Uterus (tissue), 4 donors: ENCODE data around the gene POU2AF3. TPM values are rescaled to one million over a fixed set of nuclear protein-coding genes. Genes with fewer than 3 reads are reported as not detected.
"Not testable (repeated sequence)": the region's sequence is repeated elsewhere in the genome, so short reads cannot be mapped to it uniquely, and the experiment has no call there.

Source experiments
- DNase-seq, 2 donors: peaks; one replicate each; pipeline ENCODE4 v3.0.0-alpha.2; 2019 to 2020
- H3K27ac ChIP-seq, 2 donors: fragments of 200-600 bp; sonication (generic); 1 replicate in 1 of 2; 2 replicates in 1 of 2; pipeline ENCODE4 v1.5.1; 2016 to 2018
- H3K27me3 ChIP-seq, 2 donors: fragments of 200-600 bp; sonication (generic); one replicate each; pipeline ENCODE4 v1.5.1; 2018 to 2019; ENCODE audit warnings: control low read depth in 1 of 2
- H3K36me3 ChIP-seq, 2 donors: fragments of 200-600 bp; sonication (generic); one replicate each; pipeline ENCODE4 v1.5.1; 2019; ENCODE audit warnings: control low read depth in 1 of 2
- H3K4me1 ChIP-seq, 2 donors: fragments of 200-600 bp; sonication (generic); one replicate each; pipeline ENCODE4 v1.5.1; 2018 to 2019; ENCODE audit warnings: control low read depth in 1 of 2
- H3K4me3 ChIP-seq, 2 donors: fragments of 200-600 bp; sonication (generic); 1 replicate in 1 of 2; 2 replicates in 1 of 2; pipeline ENCODE4 v1.5.1; 2018 to 2019; ENCODE audit warnings: mild to moderate bottlenecking in 1 of 2
- H3K9me3 ChIP-seq, 2 donors: fragments of 200-600 bp; sonication (generic); one replicate each; pipeline ENCODE4 v1.5.1; 2019; ENCODE audit warnings: control low read depth in 1 of 2
- CTCF ChIP-seq, 4 experiments: fragments of 200-600 bp in 2 of 4; fragments of 450-650 bp in 2 of 4; sonication (generic) in 2 of 4; IDR thresholded peaks; one replicate each; pipeline ENCODE4 v1.5.1; 2016 to 2019; ENCODE audit warnings: antibody characterized with exemption in 4 of 4, mild to moderate bottlenecking in 2 of 4, moderate library complexity in 1 of 4
- POLR2A ChIP-seq, 2 donors: fragments of 450-650 bp; IDR thresholded peaks; one replicate each; pipeline ENCODE4 v1.6.1; 2016; ENCODE audit warnings: antibody characterized with exemption in 2 of 2, mild to moderate bottlenecking in 1 of 2, moderate library complexity in 1 of 2
- intact Hi-C: fragments of 100-400 bp; cut with DNase I; formaldehyde crosslinking; loops from one replicate; pipeline ENCODE4 v1.15.1; 2023; ENCODE audit warnings: low total_unique reads
- total RNA-seq, 4 donors: library from RNA; depleted of rRNA in 3 of 4; stranded (reverse); fragments of >200 nt in 3 of 4; gene quantifications; one replicate each; pipeline versions ENCODE4 v1.1.0 to v1.2.4, GENCODE V29; 2014 to 2023
- donor health status: DM: yes; HTN: yes; CAD: no.

The POU2AF3 gene
- total RNA-seq, 4 donors from 2014 or later = 0.97 to 13.2 (median 6.2) TPM

- Histone ChIP-seq H3K4me3 (no peak overlapping the region), H3K9me3 (no peaks in the 10 kb centered on the region), H3K4me1 (no peaks in the 10 kb centered on the region), H3K36me3 (no peaks in the 10 kb centered on the region), H3K27me3 (no peaks in the 10 kb centered on the region), H3K27ac (no peak overlapping the region)
- no peak for TF ChIP-seq CTCF (IDR thresholded peaks at IDR 0.05)
- no peak for TF ChIP-seq POLR2A (IDR thresholded peaks at IDR 0.05)
- DNase-seq = no peak
- intact Hi-C loops = no loop called here
These were observed 12.9 kb upstream of the POU2AF3 start for GRCh38 chr11:111285189-111286091.

- intact Hi-C loops = no loop called here
- no peaks in the 10 kb centered on the region for H3K27me3 ChIP-seq
- no peaks in the 10 kb centered on the region for H3K4me1 ChIP-seq
- H3K36me3 ChIP-seq = no peaks in the 10 kb centered on the region
- no peak overlapping the region for H3K4me3 ChIP-seq
- TF ChIP-seq POLR2A (IDR thresholded peaks at IDR 0.05) = no peak
- no peak for TF ChIP-seq CTCF (IDR thresholded peaks at IDR 0.05)
- no peak overlapping the region for H3K27ac ChIP-seq
- H3K9me3 ChIP-seq = no peaks in the 10 kb centered on the region
- no peak for DNase-seq
These were observed 6.6 kb upstream of the POU2AF3 start for GRCh38 chr11:111291764-111292163.

- H3K36me3 ChIP-seq, DNase-seq, H3K4me3 ChIP-seq, H3K27ac ChIP-seq, H3K4me1 ChIP-seq, H3K27me3 ChIP-seq, intact Hi-C loops, H3K9me3 ChIP-seq: not testable (repeated sequence)
These were observed 5.9 kb upstream of the POU2AF3 start for GRCh38 chr11:111292408-111292807.

GRCh38 chr11:111296196-111296595 is 2.1 kb upstream of the POU2AF3 start:
- Histone ChIP-seq H3K27ac (no peak overlapping the region), H3K27me3 (no peaks in the 10 kb centered on the region), H3K4me3 (no peak overlapping the region), H3K4me1 (no peaks in the 10 kb centered on the region), H3K9me3 (no peaks in the 10 kb centered on the region), H3K36me3 (no peaks in the 10 kb centered on the region)
- TF ChIP-seq POLR2A (IDR thresholded peaks at IDR 0.05) (no peak), CTCF (IDR thresholded peaks at IDR 0.05) (no peak)
- intact Hi-C loops = no loop called here
- DNase-seq = no peak

- TF ChIP-seq POLR2A (IDR thresholded peaks at IDR 0.05) = no peak
- TF ChIP-seq CTCF (IDR thresholded peaks at IDR 0.05) = no peak
- Histone ChIP-seq H3K27ac (peak overlapping the region in 1 of 2 donors; percentile 94), H3K36me3 (no peaks in the 10 kb centered on the region), H3K9me3 (no peaks in the 10 kb centered on the region), H3K4me1 (no peaks in the 10 kb centered on the region), H3K4me3 (no peak overlapping the region), H3K27me3 (no peaks in the 10 kb centered on the region)
- intact Hi-C loops = no loop called here
- no peak for DNase-seq
These were observed 650 bp upstream of the POU2AF3 start for GRCh38 chr11:111297696-111298095.
